ENCODE results near the gene MPST.

MPST gene

GRCh38 chr22:37044634-37045625 lies 25.4 kb downstream of the MPST start:
- DNase-seq (ENCODE audit: low spot score), result no peak

GRCh38 chr22:37045958-37046357 lies 26.4 kb downstream of the MPST start:
- no peak for DNase-seq (ENCODE audit: low spot score)

- DNase-seq (ENCODE audit: low spot score), result no peak
Measured at GRCh38 chr22:37046589-37046988, 27.0 kb downstream of the MPST start.

GRCh38 chr22:37047006-37047405 lies 27.5 kb downstream of the MPST start:
- no peak for DNase-seq (ENCODE audit: low spot score)

GRCh38 chr22:37048133-37048532 lies 28.6 kb downstream of the MPST start:
- DNase-seq (ENCODE audit: low spot score), result no peak

- no peak for DNase-seq (ENCODE audit: low spot score)
Measured at GRCh38 chr22:37049224-37049623, 29.7 kb downstream of the MPST start.

GRCh38 chr22:37050913-37051312 lies 31.4 kb downstream of the MPST start:
- no peak for DNase-seq (ENCODE audit: low spot score)

GRCh38 chr22:37051391-37052385 lies 32.1 kb downstream of the MPST start, which contains the start of gene KCTD17:
Gene KCTD17, plus strand, starts transcription at chr22:37051742. Its CDS starts 19 bp downstream, at chr22:37051761.
- no peak for DNase-seq (ENCODE audit: low spot score)

- no peak for DNase-seq (ENCODE audit: low spot score)
Measured at GRCh38 chr22:37052386-37053309, 33.1 kb downstream of the MPST start.

GRCh38 chr22:37053310-37054055 lies 33.9 kb downstream of the MPST start:
- DNase-seq (ENCODE audit: low spot score), result no peak

GRCh38 chr22:37054056-37054395 lies 34.5 kb downstream of the MPST start:
- DNase-seq (ENCODE audit: low spot score), result no peak

GRCh38 chr22:37054600-37055365 lies 35.2 kb downstream of the MPST start:
- DNase-seq (ENCODE audit: low spot score), result no peak

- DNase-seq (ENCODE audit: low spot score), result no peak
Measured at GRCh38 chr22:37056246-37056645, 36.7 kb downstream of the MPST start.

- DNase-seq (ENCODE audit: low spot score), result no peak
Measured at GRCh38 chr22:37057226-37057625, 37.7 kb downstream of the MPST start.

- DNase-seq (ENCODE audit: low spot score), result no peak
Measured at GRCh38 chr22:37057796-37058510, 38.4 kb downstream of the MPST start.

- no peak for DNase-seq (ENCODE audit: low spot score)
Measured at GRCh38 chr22:37058917-37059701, 39.6 kb downstream of the MPST start.

- DNase-seq (ENCODE audit: low spot score), result no peak
Measured at GRCh38 chr22:37059876-37060449, 40.4 kb downstream of the MPST start.
